ENCODE measurements around the gene RIOK2.

GRCh38 chr5:97143704-97144103 lies 39.3 kb downstream of the RIOK2 start:
- TF ChIP-seq EZH2 (IDR thresholded peaks at IDR 0.05; ENCODE audit: borderline replicate concordance, low read length) (no peak), CTCF (IDR thresholded peaks at IDR 0.05; ENCODE audit: low read length) (no peak)

Measured in OCI-LY1 (cell line).